ENCODE results near the gene YPEL3.
"Not testable (repeated sequence)": the region's sequence is repeated elsewhere in the genome, so short reads cannot be mapped to it uniquely, and the experiment has no call there.

Gene YPEL3

GRCh38 chr16:30096105-30096861, at the start of gene YPEL3:
YPEL3 (minus strand) TSS chr16:30096213; CDS start chr16:30095482, 731 bp downstream.
- peak; percentile 93 for DNase-seq

- DNase-seq = no peak
Observed at GRCh38 chr16:30145657-30146056, 49.6 kb upstream of the YPEL3 start.

- no peak for DNase-seq
Observed at GRCh38 chr16:30144917-30145316, 48.9 kb upstream of the YPEL3 start.

- DNase-seq = no peak
Observed at GRCh38 chr16:30144017-30144416, 48.0 kb upstream of the YPEL3 start.

GRCh38 chr16:30143347-30143702, 47.3 kb upstream of the YPEL3 start:
- no peak for DNase-seq

- DNase-seq = no peak
Observed at GRCh38 chr16:30142672-30143346, 46.8 kb upstream of the YPEL3 start.

GRCh38 chr16:30141750-30142149, 45.7 kb upstream of the YPEL3 start:
- DNase-seq = no peak

GRCh38 chr16:30139583-30140481, 43.8 kb upstream of the YPEL3 start:
- peak; percentile 26 for DNase-seq

GRCh38 chr16:30137897-30138296, 41.9 kb upstream of the YPEL3 start:
- DNase-seq = no peak

GRCh38 chr16:30136971-30137605, 41.1 kb upstream of the YPEL3 start:
- DNase-seq = no peak

GRCh38 chr16:30132591-30132990, 36.6 kb upstream of the YPEL3 start:
- no peak for DNase-seq

- no peak for DNase-seq
Observed at GRCh38 chr16:30131869-30132475, 36.0 kb upstream of the YPEL3 start.

- no peak for DNase-seq
Observed at GRCh38 chr16:30127993-30128392, 32.0 kb upstream of the YPEL3 start.

- DNase-seq = not testable (repeated sequence)
Observed at GRCh38 chr16:30125690-30126089, 29.7 kb upstream of the YPEL3 start.

GRCh38 chr16:30124985-30125379, 29.0 kb upstream of the YPEL3 start:
- no peak for DNase-seq

- peak; percentile 76 for DNase-seq
Observed at GRCh38 chr16:30122604-30123160, 26.7 kb upstream of the YPEL3 start.

GRCh38 chr16:30121741-30122571, 25.9 kb upstream of the YPEL3 start:
- no peak for DNase-seq

GRCh38 chr16:30120340-30121105, 24.5 kb upstream of the YPEL3 start:
- no peak for DNase-seq

- DNase-seq = no peak
Observed at GRCh38 chr16:30119428-30119827, 23.4 kb upstream of the YPEL3 start.

- DNase-seq = no peak
Observed at GRCh38 chr16:30117768-30118167, 21.8 kb upstream of the YPEL3 start.

All from NCI-H146 (cell line).